Superior temporal gyrus (tissue), 1 donor: Measurements from ENCODE around the gene NELL1.

ENCODE experiments used
- DNase-seq: peaks from one replicate; pipeline ENCODE4 v3.0.0-alpha.2; 2016; ENCODE audit errors: extremely low spot score

NELL1 gene

GRCh38 chr11:20964985-20965384 lies 295.6 kb downstream of the NELL1 start:
- no peak for DNase-seq

GRCh38 chr11:20966489-20966888 lies 297.1 kb downstream of the NELL1 start:
- DNase-seq: no peak

GRCh38 chr11:20973940-20974559 lies 304.7 kb downstream of the NELL1 start:
- DNase-seq: no peak

GRCh38 chr11:20980736-20981135 lies 311.4 kb downstream of the NELL1 start:
- DNase-seq: no peak

GRCh38 chr11:20990447-20990846 lies 321.1 kb downstream of the NELL1 start:
- no peak for DNase-seq

- DNase-seq: no peak
These were observed 322.1 kb downstream of the NELL1 start for GRCh38 chr11:20991471-20991870.

- peak; percentile 48 for DNase-seq
These were observed 337.9 kb downstream of the NELL1 start for GRCh38 chr11:21007297-21007696.

- no peak for DNase-seq
These were observed 348.9 kb downstream of the NELL1 start for GRCh38 chr11:21018248-21018647.

- DNase-seq: no peak
These were observed 357.3 kb downstream of the NELL1 start for GRCh38 chr11:21026685-21027084.

- no peak for DNase-seq
These were observed 368.5 kb downstream of the NELL1 start for GRCh38 chr11:21037850-21038249.

GRCh38 chr11:21038801-21039200 lies 369.4 kb downstream of the NELL1 start:
- DNase-seq: no peak

- no peak for DNase-seq
These were observed 371.2 kb downstream of the NELL1 start for GRCh38 chr11:21040630-21041029.

- DNase-seq: no peak
These were observed 379.2 kb downstream of the NELL1 start for GRCh38 chr11:21048626-21049025.

- DNase-seq: no peak
These were observed 384.1 kb downstream of the NELL1 start for GRCh38 chr11:21053466-21053865.

- DNase-seq: no peak
These were observed 387.3 kb downstream of the NELL1 start for GRCh38 chr11:21056644-21057043.

- DNase-seq: no peak
These were observed 390.5 kb downstream of the NELL1 start for GRCh38 chr11:21059879-21060278.

- DNase-seq: peak; percentile 28
These were observed 396.6 kb downstream of the NELL1 start for GRCh38 chr11:21066030-21066429.

GRCh38 chr11:21068886-21069285 lies 399.5 kb downstream of the NELL1 start:
- no peak for DNase-seq

GRCh38 chr11:21069909-21070308 lies 400.5 kb downstream of the NELL1 start:
- peak; percentile 50 for DNase-seq

- DNase-seq: peak; percentile 46
These were observed 403.2 kb downstream of the NELL1 start for GRCh38 chr11:21072558-21072957.

- DNase-seq: no peak
These were observed 413.5 kb downstream of the NELL1 start for GRCh38 chr11:21082853-21083252.

GRCh38 chr11:21088930-21089329 lies 419.5 kb downstream of the NELL1 start:
- DNase-seq: no peak

- DNase-seq: no peak
These were observed 435.3 kb downstream of the NELL1 start for GRCh38 chr11:21104641-21105040.

- no peak for DNase-seq
These were observed 436.0 kb downstream of the NELL1 start for GRCh38 chr11:21105196-21105917.
